T47D (cell line): ENCODE results near the gene OSBPL10.

Experiments
- DNase-seq, 2 experiments: peaks; one replicate each; pipeline versions ENCODE4 v3.0.0 to v3.0.0-alpha.2; 2011 to 2012; ENCODE audit warnings: low read depth in 1 of 2, low spot score in 1 of 2
- JUND ChIP-seq: IDR thresholded peaks from 2 replicates; pipeline ENCODE4 v1.6.1; 2012; ENCODE audit warnings: low read depth
- in situ Hi-C: cut with HindIII; loops from 2 replicates; pipeline ENCODE4 v1.10.0; 2016; ENCODE audit warnings: low sequenced_read_pairs, low pct_unique_long_range_greater_than_20kb

OSBPL10 gene

GRCh38 chr3:31723701-31724100, 257.4 kb downstream of the OSBPL10 start:
- in situ Hi-C loops: no loop called here
- no peak for DNase-seq
- TF ChIP-seq JUND: no peak

- DNase-seq: no peak
- in situ Hi-C loops: no loop called here
- no peak for TF ChIP-seq JUND
These were observed 259.4 kb downstream of the OSBPL10 start for GRCh38 chr3:31721676-31722075.

- DNase-seq: no peak
- in situ Hi-C loops: no loop called here
- no peak for TF ChIP-seq JUND
These were observed 266.4 kb downstream of the OSBPL10 start for GRCh38 chr3:31714495-31715280.

- TF ChIP-seq JUND: no peak
- in situ Hi-C loops: no loop called here
These were observed 267.2 kb downstream of the OSBPL10 start for GRCh38 chr3:31713816-31714215.

GRCh38 chr3:31710123-31710803, 270.8 kb downstream of the OSBPL10 start:
- no peak for DNase-seq
- in situ Hi-C loops: no loop called here
- no peak for TF ChIP-seq JUND

More at GRCh38 chr3:31713816-31714215, 267.2 kb downstream of the OSBPL10 start:
- no peak for DNase-seq

- no peak for TF ChIP-seq JUND
These were observed 271.5 kb downstream of the OSBPL10 start for GRCh38 chr3:31709526-31709925.

GRCh38 chr3:31709005-31709404, 272.1 kb downstream of the OSBPL10 start:
- no peak for DNase-seq
- TF ChIP-seq JUND: no peak
- in situ Hi-C loops: no loop called here

More at GRCh38 chr3:31709526-31709925, 271.5 kb downstream of the OSBPL10 start:
- DNase-seq: no peak
- in situ Hi-C loops: no loop called here

- TF ChIP-seq JUND: no peak
- in situ Hi-C loops: no loop called here
- no peak for DNase-seq
These were observed 273.8 kb downstream of the OSBPL10 start for GRCh38 chr3:31707286-31707685.

GRCh38 chr3:31705736-31706135, 275.3 kb downstream of the OSBPL10 start:
- TF ChIP-seq JUND: no peak
- in situ Hi-C loops: no loop called here
- DNase-seq: no peak

GRCh38 chr3:31704591-31705179, 276.4 kb downstream of the OSBPL10 start:
- DNase-seq: peak; percentile 51 to 80
- in situ Hi-C loops: no loop called here

GRCh38 chr3:31704156-31704555, 276.9 kb downstream of the OSBPL10 start:
- in situ Hi-C loops: no loop called here
- DNase-seq: no peak

More at GRCh38 chr3:31704591-31705179, 276.4 kb downstream of the OSBPL10 start:
- TF ChIP-seq JUND: no peak

GRCh38 chr3:31701286-31701685, 279.8 kb downstream of the OSBPL10 start:
- no peak for TF ChIP-seq JUND
- in situ Hi-C loops: no loop called here

More at GRCh38 chr3:31704156-31704555, 276.9 kb downstream of the OSBPL10 start:
- no peak for TF ChIP-seq JUND

GRCh38 chr3:31699309-31699953, 281.6 kb downstream of the OSBPL10 start:
- DNase-seq: peak in 1 of 2 experiments; percentile 18
- no peak for TF ChIP-seq JUND
- in situ Hi-C loops: no loop called here

More at GRCh38 chr3:31701286-31701685, 279.8 kb downstream of the OSBPL10 start:
- DNase-seq: no peak
